ENCODE measurements around the gene NTMT2.
"Not testable (repeated sequence)": the region's sequence is repeated elsewhere in the genome, so short reads cannot be mapped to it uniquely, and the experiment has no call there.

Gene NTMT2

DNA sequence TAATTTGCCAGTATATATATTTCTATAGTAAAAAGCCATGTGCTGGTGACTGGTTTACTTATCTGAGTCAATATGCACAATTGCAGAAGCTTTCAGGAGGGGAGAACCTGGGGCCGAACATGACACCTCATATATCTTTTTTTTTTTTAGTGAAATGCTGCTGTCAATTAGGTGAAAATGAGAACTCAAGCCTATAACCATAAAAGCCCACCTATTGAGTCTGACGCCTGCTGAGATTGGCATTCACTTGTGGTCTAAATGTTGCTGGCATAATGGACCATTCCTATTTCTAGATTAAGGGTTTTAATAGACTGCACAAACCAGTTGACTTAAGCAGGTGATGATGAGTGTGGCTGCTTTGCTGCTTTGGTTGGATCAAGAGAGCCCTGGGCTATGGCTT is 10.8 kb downstream of the NTMT2 start:
- Histone ChIP-seq H3K9ac (ENCODE audit: low read length) (no peak overlapping the region), H3K4me3 (ENCODE audit: low read depth, low read length) (no peak overlapping the region), H3K27me3 (ENCODE audit: control insufficient read depth, insufficient read depth, low read length) (no peaks in the 10 kb centered on the region), H3K9me3 (ENCODE audit: control insufficient read depth, insufficient read depth, low read depth, low read length) (peaks cover 20% of the 10 kb centered on the region), H3K27ac (ENCODE audit: low read depth, low read length) (no peak overlapping the region), H3K4me1 (ENCODE audit: control insufficient read depth, insufficient read depth, low read length) (no peaks in the 10 kb centered on the region), H3K36me3 (ENCODE audit: control insufficient read depth, insufficient read depth, low read length) (no peaks in the 10 kb centered on the region)

DNA sequence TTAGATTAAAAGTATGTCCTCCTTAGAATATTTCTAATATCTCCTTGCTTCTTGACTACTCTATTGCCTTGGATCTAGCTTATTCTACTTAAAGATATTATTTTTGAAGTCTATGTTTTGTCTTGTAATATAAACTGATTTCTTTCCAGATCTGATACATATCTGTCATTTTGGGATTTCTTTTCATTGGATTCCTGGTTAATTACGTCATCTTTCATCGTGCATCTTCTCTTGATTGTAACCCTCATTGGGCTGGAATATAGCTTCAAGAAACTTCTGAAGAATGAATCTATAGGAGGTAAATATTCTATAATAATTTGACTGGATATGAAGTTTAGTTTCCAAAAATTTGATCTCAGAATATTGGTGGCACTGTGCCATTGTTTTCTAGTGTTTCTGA is 12.1 kb downstream of the NTMT2 start:
- Histone ChIP-seq H3K4me1 (ENCODE audit: control insufficient read depth, insufficient read depth, low read length) (no peaks in the 10 kb centered on the region), H3K27ac (ENCODE audit: low read depth, low read length) (no peak overlapping the region)

DNA sequence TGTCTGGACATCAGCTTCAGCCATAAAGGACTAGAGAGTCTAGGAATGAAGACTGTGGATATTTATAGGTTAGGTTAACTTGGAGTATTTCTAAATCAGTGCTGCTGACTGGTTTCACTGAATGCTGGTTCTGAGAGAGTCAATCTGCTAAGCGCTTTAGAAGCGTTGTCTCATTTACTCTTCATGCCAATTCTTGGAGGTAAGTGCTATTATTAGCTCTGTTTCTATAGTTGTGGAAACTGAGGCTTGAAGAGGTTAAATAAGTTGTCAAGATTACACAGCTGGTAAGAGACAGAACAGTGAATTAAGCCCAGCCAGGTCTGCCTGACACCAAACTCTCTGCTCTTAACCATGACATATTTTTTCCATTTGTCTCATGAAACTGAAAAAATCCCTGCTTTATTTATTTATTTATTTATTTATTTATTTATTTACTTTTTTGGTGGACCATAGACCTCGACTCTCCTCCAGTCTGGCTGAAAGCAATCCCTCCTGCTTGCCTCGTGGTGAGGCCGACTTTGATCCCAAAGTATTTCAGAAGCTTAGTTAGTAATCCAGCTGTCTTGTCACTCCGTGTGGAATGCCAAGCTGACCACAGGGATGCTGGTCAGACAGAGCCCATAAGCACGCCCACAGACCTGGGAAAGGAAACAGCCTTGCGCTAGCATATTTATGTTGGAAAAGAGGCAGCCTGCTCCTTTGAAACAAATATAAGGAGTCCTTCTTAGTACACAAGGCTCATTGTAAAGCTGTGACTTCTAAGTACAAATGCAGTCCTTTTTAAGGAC is 16.9 kb downstream of the NTMT2 start:
- H3K9me3 ChIP-seq (ENCODE audit: control insufficient read depth, insufficient read depth, low read depth, low read length), result no peaks in the 10 kb centered on the region
- no peaks in the 10 kb centered on the region for H3K4me1 ChIP-seq (ENCODE audit: control insufficient read depth, insufficient read depth, low read length)
- no peaks in the 10 kb centered on the region for H3K36me3 ChIP-seq (ENCODE audit: control insufficient read depth, insufficient read depth, low read length)
- no peak overlapping the region for H3K4me3 ChIP-seq (ENCODE audit: low read depth, low read length)
- H3K27ac ChIP-seq (ENCODE audit: low read depth, low read length), result no peak overlapping the region
- H3K9ac ChIP-seq (ENCODE audit: low read length), result no peak overlapping the region
- H3K27me3 ChIP-seq (ENCODE audit: control insufficient read depth, insufficient read depth, low read length), result no peaks in the 10 kb centered on the region

More for the DNA sequence above, 12.1 kb downstream of the NTMT2 start:
- Histone ChIP-seq H3K9ac (ENCODE audit: low read length) (no peak overlapping the region), H3K36me3 (ENCODE audit: control insufficient read depth, insufficient read depth, low read length) (no peaks in the 10 kb centered on the region), H3K9me3 (ENCODE audit: control insufficient read depth, insufficient read depth, low read depth, low read length) (peaks cover 20% of the 10 kb centered on the region), H3K4me3 (ENCODE audit: low read depth, low read length) (no peak overlapping the region), H3K27me3 (ENCODE audit: control insufficient read depth, insufficient read depth, low read length) (no peaks in the 10 kb centered on the region)

GRCh38 chr1:170164103-170164763 is 18.5 kb downstream of the NTMT2 start:
- no peaks in the 10 kb centered on the region for H3K4me1 ChIP-seq (ENCODE audit: control insufficient read depth, insufficient read depth, low read length)
- no peaks in the 10 kb centered on the region for H3K9me3 ChIP-seq (ENCODE audit: control insufficient read depth, insufficient read depth, low read depth, low read length)
- H3K27me3 ChIP-seq (ENCODE audit: control insufficient read depth, insufficient read depth, low read length), result no peaks in the 10 kb centered on the region
- H3K4me3 ChIP-seq (ENCODE audit: low read depth, low read length), result no peak overlapping the region
- H3K36me3 ChIP-seq (ENCODE audit: control insufficient read depth, insufficient read depth, low read length), result no peaks in the 10 kb centered on the region
- H3K27ac ChIP-seq (ENCODE audit: low read depth, low read length), result no peak overlapping the region
- no peak overlapping the region for H3K9ac ChIP-seq (ENCODE audit: low read length)

DNA sequence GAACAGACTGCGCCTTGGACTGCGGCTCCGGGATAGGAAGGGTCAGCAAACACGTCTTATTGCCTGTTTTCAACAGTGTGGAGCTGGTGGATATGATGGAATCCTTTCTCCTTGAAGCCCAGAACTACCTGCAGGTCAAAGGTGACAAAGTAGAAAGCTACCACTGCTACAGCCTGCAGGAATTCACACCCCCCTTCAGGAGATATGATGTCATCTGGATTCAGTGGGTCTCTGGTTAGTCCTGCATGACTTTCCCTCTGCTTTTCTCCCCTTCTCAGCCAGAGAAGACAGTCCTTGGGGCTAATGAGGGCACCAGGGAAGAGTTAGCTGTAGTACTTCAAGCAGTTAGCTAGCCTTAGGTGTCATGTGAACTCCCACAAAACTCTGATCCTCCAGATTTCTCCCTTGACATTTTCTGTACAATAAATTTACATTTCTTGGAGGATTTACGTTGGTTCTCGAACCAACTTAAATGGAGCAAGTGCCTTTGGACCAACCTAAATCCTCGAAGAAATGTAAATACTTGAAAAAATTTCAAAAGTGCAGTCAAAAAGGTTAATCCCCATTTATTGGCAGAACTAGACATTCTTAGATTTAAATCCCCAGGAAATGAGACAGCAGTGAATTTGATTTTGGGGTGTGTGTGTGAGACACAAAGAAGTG is 20.9 kb downstream of the NTMT2 start:
- Histone ChIP-seq H3K9me3 (ENCODE audit: control insufficient read depth, insufficient read depth, low read depth, low read length) (peaks cover 12% of the 10 kb centered on the region; the same call in 1 of the 2 replicates), H3K36me3 (ENCODE audit: control insufficient read depth, insufficient read depth, low read length) (no peaks in the 10 kb centered on the region)

DNA sequence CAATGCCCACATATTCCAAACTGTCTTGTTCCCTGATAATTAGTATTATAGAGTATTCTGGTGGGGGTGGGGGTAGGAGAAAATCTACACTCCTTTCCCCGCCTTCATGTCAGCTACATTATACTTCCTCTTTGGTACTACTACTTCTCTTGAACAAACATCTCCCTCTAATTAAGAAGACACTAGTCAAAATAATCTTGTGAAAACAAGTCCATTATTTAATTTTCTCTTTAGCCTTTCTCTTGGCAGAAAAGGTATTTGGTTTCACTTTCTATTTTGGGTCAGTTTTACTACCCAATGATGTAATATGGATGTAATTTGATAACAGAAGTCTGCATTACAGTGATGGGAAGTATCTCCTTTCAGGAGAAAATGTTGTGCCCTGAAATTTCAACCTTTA is 22.5 kb downstream of the NTMT2 start:
- Histone ChIP-seq H3K27me3 (ENCODE audit: control insufficient read depth, insufficient read depth, low read length) (no peaks in the 10 kb centered on the region), H3K4me3 (ENCODE audit: low read depth, low read length) (no peak overlapping the region), H3K27ac (ENCODE audit: low read depth, low read length) (no peak overlapping the region), H3K9me3 (ENCODE audit: control insufficient read depth, insufficient read depth, low read depth, low read length) (peaks cover 12% of the 10 kb centered on the region; the same call in 1 of the 2 replicates), H3K4me1 (ENCODE audit: control insufficient read depth, insufficient read depth, low read length) (no peaks in the 10 kb centered on the region), H3K36me3 (ENCODE audit: control insufficient read depth, insufficient read depth, low read length) (no peaks in the 10 kb centered on the region), H3K9ac (ENCODE audit: low read length) (no peak overlapping the region)

More for the DNA sequence above, 20.9 kb downstream of the NTMT2 start:
- no peak overlapping the region for H3K27ac ChIP-seq (ENCODE audit: low read depth, low read length)
- H3K4me3 ChIP-seq (ENCODE audit: low read depth, low read length), result no peak overlapping the region
- no peak overlapping the region for H3K9ac ChIP-seq (ENCODE audit: low read length)
- H3K27me3 ChIP-seq (ENCODE audit: control insufficient read depth, insufficient read depth, low read length), result no peaks in the 10 kb centered on the region
- no peaks in the 10 kb centered on the region for H3K4me1 ChIP-seq (ENCODE audit: control insufficient read depth, insufficient read depth, low read length)

- not testable (repeated sequence) for H3K9ac ChIP-seq (ENCODE audit: low read length); H3K4me3 ChIP-seq (ENCODE audit: low read depth, low read length); H3K4me1 ChIP-seq (ENCODE audit: control insufficient read depth, insufficient read depth, low read length); H3K27ac ChIP-seq (ENCODE audit: low read depth, low read length); H3K27me3 ChIP-seq (ENCODE audit: control insufficient read depth, insufficient read depth, low read length); H3K36me3 ChIP-seq (ENCODE audit: control insufficient read depth, insufficient read depth, low read length)
- H3K9me3 ChIP-seq (ENCODE audit: control insufficient read depth, insufficient read depth, low read depth, low read length), result peaks cover 12% of the 10 kb centered on the region; the same call in 1 of the 2 replicates
Measured at GRCh38 chr1:170170513-170170912, 24.8 kb downstream of the NTMT2 start.

GRCh38 chr1:170174395-170174794 is 28.6 kb downstream of the NTMT2 start:
- Histone ChIP-seq H3K36me3 (ENCODE audit: control insufficient read depth, insufficient read depth, low read length) (no peaks in the 10 kb centered on the region), H3K4me3 (ENCODE audit: low read depth, low read length) (no peak overlapping the region), H3K27ac (ENCODE audit: low read depth, low read length) (no peak overlapping the region), H3K9ac (ENCODE audit: low read length) (no peak overlapping the region), H3K9me3 (ENCODE audit: control insufficient read depth, insufficient read depth, low read depth, low read length) (peaks cover 12% of the 10 kb centered on the region; the same call in 1 of the 2 replicates), H3K27me3 (ENCODE audit: control insufficient read depth, insufficient read depth, low read length) (no peaks in the 10 kb centered on the region), H3K4me1 (ENCODE audit: control insufficient read depth, insufficient read depth, low read length) (no peaks in the 10 kb centered on the region)

DNA sequence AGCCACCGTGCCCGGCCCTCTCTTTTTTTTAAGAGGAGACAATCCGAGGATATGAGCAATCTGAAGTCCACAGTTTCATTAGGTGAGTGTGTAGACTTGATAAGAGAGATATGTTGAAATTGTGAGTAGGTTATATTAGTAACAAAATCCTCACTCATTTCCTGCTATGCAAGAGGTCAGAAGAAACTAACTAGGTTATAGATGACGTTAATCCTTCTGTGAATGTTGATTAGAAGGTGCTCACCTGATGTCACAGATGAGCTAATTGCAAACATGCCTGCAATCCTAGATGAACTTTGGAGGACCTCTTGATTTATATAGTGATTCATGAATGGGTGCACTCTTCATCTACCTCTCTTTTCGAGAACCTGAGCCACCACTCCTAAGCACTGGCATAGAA is 29.3 kb downstream of the NTMT2 start:
- Histone ChIP-seq H3K27me3 (ENCODE audit: control insufficient read depth, insufficient read depth, low read length) (no peaks in the 10 kb centered on the region), H3K27ac (ENCODE audit: low read depth, low read length) (no peak overlapping the region), H3K4me1 (ENCODE audit: control insufficient read depth, insufficient read depth, low read length) (no peaks in the 10 kb centered on the region), H3K4me3 (ENCODE audit: low read depth, low read length) (no peak overlapping the region), H3K36me3 (ENCODE audit: control insufficient read depth, insufficient read depth, low read length) (no peaks in the 10 kb centered on the region), H3K9me3 (ENCODE audit: control insufficient read depth, insufficient read depth, low read depth, low read length) (peaks cover 11% of the 10 kb centered on the region; the same call in 1 of the 2 replicates), H3K9ac (ENCODE audit: low read length) (no peak overlapping the region)

DNA sequence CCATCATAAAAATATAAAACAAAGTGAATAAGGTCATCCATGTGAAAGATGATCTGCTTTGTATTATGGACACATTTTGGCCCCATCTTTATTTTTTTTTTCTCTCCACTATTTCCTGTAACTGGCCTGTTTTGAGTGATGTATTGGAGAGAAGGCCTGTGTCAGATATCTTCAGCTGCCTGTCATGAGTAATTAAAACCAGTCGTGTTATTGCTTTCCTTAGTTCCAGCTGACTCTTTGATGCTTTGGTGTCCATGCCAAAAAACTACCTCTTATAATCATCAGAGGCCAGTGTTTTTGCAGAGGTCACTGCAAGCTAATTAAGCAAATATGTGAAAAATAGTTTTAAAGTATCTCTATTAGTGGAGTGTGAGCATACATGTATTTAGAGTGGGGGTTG is 29.7 kb downstream of the NTMT2 start:
- H3K36me3 ChIP-seq (ENCODE audit: control insufficient read depth, insufficient read depth, low read length), result no peaks in the 10 kb centered on the region
- H3K4me3 ChIP-seq (ENCODE audit: low read depth, low read length), result no peak overlapping the region
- H3K9me3 ChIP-seq (ENCODE audit: control insufficient read depth, insufficient read depth, low read depth, low read length), result peaks cover 7% of the 10 kb centered on the region; the same call in 1 of the 2 replicates
- H3K27me3 ChIP-seq (ENCODE audit: control insufficient read depth, insufficient read depth, low read length), result no peaks in the 10 kb centered on the region
- no peak overlapping the region for H3K9ac ChIP-seq (ENCODE audit: low read length)
- no peak overlapping the region for H3K27ac ChIP-seq (ENCODE audit: low read depth, low read length)
- H3K4me1 ChIP-seq (ENCODE audit: control insufficient read depth, insufficient read depth, low read length), result no peaks in the 10 kb centered on the region

- Histone ChIP-seq H3K36me3 (ENCODE audit: control insufficient read depth, insufficient read depth, low read length) (no peaks in the 10 kb centered on the region), H3K27me3 (ENCODE audit: control insufficient read depth, insufficient read depth, low read length) (no peaks in the 10 kb centered on the region), H3K4me1 (ENCODE audit: control insufficient read depth, insufficient read depth, low read length) (no peaks in the 10 kb centered on the region), H3K9ac (ENCODE audit: low read length) (no peak overlapping the region), H3K27ac (ENCODE audit: low read depth, low read length) (no peak overlapping the region), H3K9me3 (ENCODE audit: control insufficient read depth, insufficient read depth, low read depth, low read length) (no peaks in the 10 kb centered on the region), H3K4me3 (ENCODE audit: low read depth, low read length) (no peak overlapping the region)
Measured at GRCh38 chr1:170176772-170177171, 31.0 kb downstream of the NTMT2 start.

Data from HUES6 (cell line).